Measurements from ENCODE around the gene PSMF1. TPM values are rescaled to one million over a fixed set of nuclear protein-coding genes. Genes with fewer than 3 reads are reported as not detected.
A peak's percentile ranks its signal among the peaks of the same experiment; 100 is the strongest.

PSMF1 gene
- total RNA-seq, 1 experiment from 2014 or later: 166 TPM

DNA sequence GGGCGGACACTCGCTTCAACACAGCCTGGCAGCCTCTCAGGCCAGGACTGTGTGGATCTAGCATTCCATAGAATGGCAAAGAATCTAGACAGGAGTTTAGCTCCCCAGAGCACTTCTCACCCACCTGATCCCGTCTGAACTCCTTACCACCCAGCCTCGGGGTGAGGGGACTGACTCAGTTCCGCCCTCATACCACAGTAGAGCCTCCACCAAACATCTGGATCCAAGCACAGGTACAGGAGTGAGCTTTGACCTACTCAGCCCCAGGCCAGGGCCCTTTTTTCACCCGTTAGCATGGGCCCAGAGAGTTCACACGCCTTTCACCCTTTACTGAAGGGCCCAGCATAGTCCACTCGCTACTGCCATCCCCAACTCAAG, 715 bp downstream of the PSMF1 start:
- no peak for DNase-seq
- intact Hi-C loops (cut with micrococcal nuclease; ENCODE audit: unreplicated experiment): loop anchor here (5.0 kb wide), 1 partner anchor 658 kb away; no protein-coding TSS in a partner anchor
- no peaks in the 10 kb centered on the region for H3K9me3 ChIP-seq (ENCODE audit: insufficient read depth, low read depth)
- H2AFZ ChIP-seq: peak overlapping the region; percentile 98
- H3K4me3 ChIP-seq: peak overlapping the region; percentile 62
- peaks cover 17% of the 10 kb centered on the region for H4K20me1 ChIP-seq (ENCODE audit: insufficient read depth)
- ChIA-PET POLR2A (ENCODE audit: unreplicated experiment) (interaction anchor here (0.6 to 0.7 kb wide), 2 partner anchors 186 to 263 kb away, joined by 3 read pairs; no protein-coding TSS in a partner anchor), CTCF (no interaction called here)
- H3K4me1 ChIP-seq (replicated peaks; ENCODE audit: insufficient read depth): peaks cover 27% of the 10 kb centered on the region
- H3K4me2 ChIP-seq: peak overlapping the region; percentile 92
- no peaks in the 10 kb centered on the region; the same call in 1 of the 2 replicates for H3K36me3 ChIP-seq (ENCODE audit: low read depth)
- H3F3A ChIP-seq (ENCODE audit: insufficient read depth, low read depth): peaks cover 4% of the 10 kb centered on the region; the same call in 1 of the 2 replicates
- no peaks in the 10 kb centered on the region for H3K27me3 ChIP-seq (ENCODE audit: insufficient read depth, low read depth)
- no peaks in the 10 kb centered on the region for H3K9me2 ChIP-seq (ENCODE audit: insufficient read depth)
- peak overlapping the region; percentile 51; the same call in 1 of the 2 replicates for H3K27ac ChIP-seq
- H3K79me2 ChIP-seq (ENCODE audit: low read depth): peaks cover 55% of the 10 kb centered on the region
- no TSS peak for BruUV-seq (replicated peaks)
- TF ChIP-seq, protein P1, sequence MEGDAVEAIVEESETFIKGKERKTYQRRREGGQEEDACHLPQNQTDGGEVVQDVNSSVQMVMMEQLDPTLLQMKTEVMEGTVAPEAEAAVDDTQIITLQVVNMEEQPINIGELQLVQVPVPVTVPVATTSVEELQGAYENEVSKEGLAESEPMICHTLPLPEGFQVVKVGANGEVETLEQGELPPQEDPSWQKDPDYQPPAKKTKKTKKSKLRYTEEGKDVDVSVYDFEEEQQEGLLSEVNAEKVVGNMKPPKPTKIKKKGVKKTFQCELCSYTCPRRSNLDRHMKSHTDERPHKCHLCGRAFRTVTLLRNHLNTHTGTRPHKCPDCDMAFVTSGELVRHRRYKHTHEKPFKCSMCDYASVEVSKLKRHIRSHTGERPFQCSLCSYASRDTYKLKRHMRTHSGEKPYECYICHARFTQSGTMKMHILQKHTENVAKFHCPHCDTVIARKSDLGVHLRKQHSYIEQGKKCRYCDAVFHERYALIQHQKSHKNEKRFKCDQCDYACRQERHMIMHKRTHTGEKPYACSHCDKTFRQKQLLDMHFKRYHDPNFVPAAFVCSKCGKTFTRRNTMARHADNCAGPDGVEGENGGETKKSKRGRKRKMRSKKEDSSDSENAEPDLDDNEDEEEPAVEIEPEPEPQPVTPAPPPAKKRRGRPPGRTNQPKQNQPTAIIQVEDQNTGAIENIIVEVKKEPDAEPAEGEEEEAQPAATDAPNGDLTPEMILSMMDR (conservative IDR thresholded peaks at IDR 0.05): no peak
- no peak for TF ChIP-seq EZH2 (IDR thresholded peaks at IDR 0.05; ENCODE audit: low read depth)

DNA sequence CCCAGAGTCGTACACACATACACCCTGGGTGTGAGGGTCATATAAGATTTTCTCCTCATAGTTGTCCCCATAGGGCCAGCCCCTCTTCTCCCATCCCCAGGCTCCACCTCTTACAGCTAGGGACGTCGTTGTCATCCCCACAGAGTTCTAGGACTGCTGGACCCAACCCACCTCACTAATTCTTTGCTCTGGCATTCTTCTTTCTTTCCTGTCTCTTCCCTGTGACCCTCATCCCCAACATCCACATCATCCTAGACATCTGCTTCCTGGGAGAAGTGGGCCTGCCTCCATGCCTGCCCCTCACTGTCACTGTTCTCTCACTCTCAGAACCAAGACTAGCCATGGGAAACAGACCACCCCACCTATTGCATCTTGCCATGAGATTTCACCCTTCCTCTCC, 1.1 kb downstream of the PSMF1 start:
- TF ChIP-seq EZH2 (IDR thresholded peaks at IDR 0.05; ENCODE audit: low read depth): no peak
- TF ChIP-seq, protein P1 (conservative IDR thresholded peaks at IDR 0.05): no peak
- H2AFZ ChIP-seq: no peak overlapping the region
- 0 out of 2 replicates have a peak overlapping the region, but pooled peaks have one; percentile 51 for H3K27ac ChIP-seq
- H3K79me2 ChIP-seq (ENCODE audit: low read depth): peaks cover 56% of the 10 kb centered on the region
- peaks cover 27% of the 10 kb centered on the region for H3K4me1 ChIP-seq (replicated peaks; ENCODE audit: insufficient read depth)
- no peaks in the 10 kb centered on the region for H3K9me3 ChIP-seq (ENCODE audit: insufficient read depth, low read depth)
- intact Hi-C loops (cut with micrococcal nuclease; ENCODE audit: unreplicated experiment): loop anchor here (5.0 kb wide), 1 partner anchor 658 kb away; no protein-coding TSS in a partner anchor
- H3K4me2 ChIP-seq: peak overlapping the region; percentile 92
- no peaks in the 10 kb centered on the region for H3K9me2 ChIP-seq (ENCODE audit: insufficient read depth)
- BruUV-seq (replicated peaks): no TSS peak
- no peak for DNase-seq
- H3K4me3 ChIP-seq: peak overlapping the region; percentile 62
- ChIA-PET CTCF (no interaction called here), POLR2A (ENCODE audit: unreplicated experiment) (interaction anchor here (0.6 to 0.7 kb wide), 2 partner anchors 185 to 263 kb away, joined by 3 read pairs; no protein-coding TSS in a partner anchor)
- peaks cover 4% of the 10 kb centered on the region; the same call in 1 of the 2 replicates for H3F3A ChIP-seq (ENCODE audit: insufficient read depth, low read depth)
- H3K36me3 ChIP-seq (ENCODE audit: low read depth): no peaks in the 10 kb centered on the region; the same call in 1 of the 2 replicates
- H3K27me3 ChIP-seq (ENCODE audit: insufficient read depth, low read depth): no peaks in the 10 kb centered on the region
- peaks cover 21% of the 10 kb centered on the region for H4K20me1 ChIP-seq (ENCODE audit: insufficient read depth)

DNA sequence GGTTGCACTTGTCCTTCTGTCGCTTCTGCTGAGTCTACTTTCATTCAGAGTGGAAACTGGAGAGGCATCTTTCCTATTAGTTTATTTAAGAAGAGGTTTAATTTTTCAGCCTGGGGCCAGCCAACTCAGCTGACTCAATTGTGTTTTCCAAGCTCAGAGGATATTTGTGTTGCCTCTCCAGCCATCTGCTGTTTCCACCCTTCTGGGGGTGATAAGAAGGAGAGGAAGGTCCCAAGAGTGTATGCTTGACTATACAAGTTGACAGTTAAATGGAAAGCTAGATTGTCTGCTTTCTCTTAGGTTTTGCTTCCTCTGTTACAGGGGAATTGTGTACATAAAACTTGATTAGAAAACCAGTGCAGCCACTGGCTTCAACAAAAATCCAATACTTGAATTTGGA, 3.0 kb downstream of the PSMF1 start:
- ChIA-PET CTCF (interaction anchor here (0.5 to 0.7 kb wide), 2 partner anchors 82 to 643 kb away, joined by 4 to 6 read pairs; partner anchors contain the start of gene C20orf202), POLR2A (ENCODE audit: unreplicated experiment) (no interaction called here)
- H3K9me2 ChIP-seq (ENCODE audit: insufficient read depth): no peaks in the 10 kb centered on the region
- DNase-seq: no peak
- intact Hi-C loops (cut with micrococcal nuclease; ENCODE audit: unreplicated experiment): no loop called here
- no peaks in the 10 kb centered on the region for H3K9me3 ChIP-seq (ENCODE audit: insufficient read depth, low read depth)
- peaks cover 27% of the 10 kb centered on the region for H3K4me1 ChIP-seq (replicated peaks; ENCODE audit: insufficient read depth)
- TF ChIP-seq, protein P1 (conservative IDR thresholded peaks at IDR 0.05): no peak
- TF ChIP-seq EZH2 (IDR thresholded peaks at IDR 0.05; ENCODE audit: low read depth): no peak
- H4K20me1 ChIP-seq (ENCODE audit: insufficient read depth): peaks cover 29% of the 10 kb centered on the region
- H3K27me3 ChIP-seq (ENCODE audit: insufficient read depth, low read depth): no peaks in the 10 kb centered on the region
- H3K4me2 ChIP-seq: peak overlapping the region; percentile 10; the same call in 1 of the 2 replicates
- H3K27ac ChIP-seq: no peak overlapping the region
- no peak overlapping the region for H2AFZ ChIP-seq
- H3K36me3 ChIP-seq (ENCODE audit: low read depth): peaks cover 6% of the 10 kb centered on the region; the same call in 1 of the 2 replicates
- H3K79me2 ChIP-seq (ENCODE audit: low read depth): peaks cover 56% of the 10 kb centered on the region
- BruUV-seq (replicated peaks): no TSS peak
- no peak overlapping the region for H3K4me3 ChIP-seq
- H3F3A ChIP-seq (ENCODE audit: insufficient read depth, low read depth): peaks cover 4% of the 10 kb centered on the region; the same call in 1 of the 2 replicates

Measured in PC-9 (cell line).